Activated CD4-positive, alpha-beta T cell treated with anti-CD3 and anti-CD28 coated beads, Interleukin-2, Interleukin-4, amounts not matched to agents 100 ng/mL and 50 ng/mL, durations not matched to agents 16 hours and 8 hours (primary cell): Measurements from ENCODE around the gene CRY2.

Experiments used
- DNase-seq: peaks from one replicate; pipeline ENCODE4 v3.0.0-alpha.2; 2020; ENCODE audit warnings: low spot score

CRY2 gene

DNA sequence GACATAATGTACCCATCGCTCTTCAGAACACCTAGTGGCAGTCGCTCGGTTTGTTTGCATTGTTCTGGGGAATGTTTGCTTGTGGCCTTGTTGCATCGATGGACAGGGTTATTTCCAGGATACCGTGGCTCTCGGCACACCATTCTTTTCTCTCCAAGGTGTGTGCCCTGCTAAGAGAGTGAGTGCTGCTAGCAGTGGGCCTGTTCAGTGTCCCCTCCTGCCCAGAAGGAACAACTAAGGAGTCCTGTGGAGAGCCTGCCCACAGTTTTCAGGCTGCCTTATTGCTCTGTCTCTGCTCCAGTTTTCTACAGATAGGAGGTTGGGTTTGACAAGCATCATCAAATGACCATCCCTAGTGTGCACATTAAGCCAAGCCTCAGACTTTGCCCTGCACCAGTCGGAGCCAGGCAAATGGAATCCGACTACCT is 1.4 kb downstream of the CRY2 start:
- no peak for DNase-seq

DNA sequence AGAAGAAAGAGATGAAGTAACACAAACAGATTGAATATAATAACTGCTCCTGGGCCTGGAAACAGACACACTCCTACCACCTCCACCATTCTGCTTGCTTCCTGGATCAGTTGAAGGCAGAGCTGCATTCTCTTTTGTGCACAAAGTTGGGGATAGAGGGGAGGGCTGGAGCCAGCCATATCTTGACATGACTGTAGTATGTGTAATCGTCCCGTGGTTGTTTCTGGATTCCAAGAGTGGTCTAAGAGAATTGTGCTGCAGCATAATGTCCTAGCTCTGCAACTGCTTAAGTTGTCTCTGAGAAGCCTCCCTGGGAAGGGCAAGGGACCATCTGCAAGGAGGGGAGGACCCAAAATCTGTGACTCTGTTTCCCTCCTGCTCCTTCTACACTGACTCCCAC is 3.2 kb downstream of the CRY2 start:
- no peak for DNase-seq

DNA sequence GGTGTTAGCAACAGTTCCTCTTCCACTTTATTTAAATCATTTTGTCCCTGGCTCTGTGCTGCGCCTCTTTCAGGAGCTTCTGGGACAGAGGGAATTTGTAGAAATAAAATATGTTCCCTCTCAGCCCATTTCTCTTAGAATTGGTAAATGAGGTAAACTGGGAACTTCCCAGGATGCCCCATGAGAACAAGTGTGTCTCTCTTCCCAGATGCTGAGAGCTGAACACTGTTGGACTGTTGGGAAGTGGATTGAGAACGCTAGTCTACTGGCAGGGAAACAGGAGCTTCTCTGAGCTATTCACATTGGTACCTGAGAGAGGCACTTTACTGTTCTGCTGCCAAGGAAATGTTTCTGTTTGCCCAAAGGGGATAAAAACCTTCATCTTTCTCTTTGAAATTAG is 4.0 kb downstream of the CRY2 start:
- no peak for DNase-seq

DNA sequence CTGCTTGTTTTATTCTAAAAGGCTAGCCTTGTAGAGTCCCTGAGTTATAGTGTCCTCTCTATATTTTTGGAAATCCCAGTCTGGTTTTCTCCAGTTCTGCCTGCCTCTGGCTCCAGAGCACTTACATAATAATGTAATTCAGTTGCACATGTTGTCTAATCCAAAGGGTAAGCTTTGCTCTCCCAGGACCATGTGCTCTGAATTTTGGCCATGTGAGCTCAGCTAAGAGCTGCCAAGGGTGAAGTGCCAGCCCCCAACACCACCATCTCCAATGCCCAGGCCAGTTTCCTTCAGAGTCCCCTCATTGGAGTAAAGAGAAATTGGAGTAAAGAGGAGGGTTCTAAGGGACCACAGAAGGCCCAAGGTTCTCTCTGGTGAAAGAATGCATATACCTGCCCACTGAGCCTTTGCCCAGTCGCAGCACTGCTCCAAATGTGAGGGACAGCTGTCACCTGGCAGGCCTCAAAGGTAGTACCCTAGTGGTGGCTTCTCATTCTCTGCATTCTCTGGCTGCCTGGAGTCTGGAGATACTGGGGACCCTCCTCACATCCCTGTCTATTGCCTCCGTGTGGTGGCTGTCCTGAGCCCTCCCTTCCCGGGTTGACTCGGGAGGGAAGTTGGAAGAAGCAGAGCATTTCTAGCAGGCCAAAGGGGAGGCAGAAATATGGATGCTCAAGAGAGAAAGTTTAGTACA is 4.9 kb downstream of the CRY2 start:
- no peak for DNase-seq

DNA sequence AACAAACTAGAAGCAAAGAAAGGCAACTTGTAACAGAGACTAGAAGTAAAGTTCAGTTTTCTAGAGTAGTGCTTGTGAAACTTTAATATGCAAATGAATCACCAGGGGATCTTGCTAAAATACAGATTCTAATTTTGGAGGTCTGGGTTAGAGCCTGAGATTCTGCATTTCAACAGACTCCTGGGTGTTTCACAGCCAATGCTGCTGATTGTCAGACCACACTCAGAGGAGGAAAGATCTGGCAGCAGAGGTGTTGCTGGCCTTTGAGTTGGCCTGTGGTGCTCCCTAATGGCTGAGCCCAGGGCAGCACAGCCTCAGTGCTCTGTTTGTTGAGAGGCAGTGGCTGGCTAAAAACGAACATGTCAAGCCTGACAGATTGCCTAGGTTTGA is 5.4 kb downstream of the CRY2 start:
- DNase-seq = no peak

- DNase-seq = no peak
Observed at GRCh38 chr11:45853332-45854219, 6.3 kb downstream of the CRY2 start.

DNA sequence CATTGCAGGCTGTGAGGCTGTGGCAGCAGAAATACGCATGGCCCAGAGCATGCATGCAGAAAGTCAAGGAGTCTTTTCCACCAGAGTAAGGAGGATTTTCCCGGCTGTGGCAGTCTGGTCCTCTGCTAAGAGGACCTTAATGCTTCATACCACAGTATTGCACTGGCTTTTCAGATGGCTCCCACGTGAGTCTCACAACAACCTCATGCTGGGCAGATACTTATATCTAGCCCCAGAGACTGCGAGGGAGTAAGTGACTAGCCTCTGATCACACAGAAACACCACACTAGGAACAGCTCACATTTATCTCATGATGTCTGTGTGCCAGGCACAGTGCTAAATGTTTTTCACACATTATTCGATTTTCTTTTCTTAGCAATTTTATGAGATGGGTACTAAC is 8.0 kb downstream of the CRY2 start:
- no peak for DNase-seq

- DNase-seq = no peak
Observed at GRCh38 chr11:45856044-45856468, 8.8 kb downstream of the CRY2 start.

- DNase-seq = no peak
Observed at GRCh38 chr11:45857961-45858474, 10.7 kb downstream of the CRY2 start.

DNA sequence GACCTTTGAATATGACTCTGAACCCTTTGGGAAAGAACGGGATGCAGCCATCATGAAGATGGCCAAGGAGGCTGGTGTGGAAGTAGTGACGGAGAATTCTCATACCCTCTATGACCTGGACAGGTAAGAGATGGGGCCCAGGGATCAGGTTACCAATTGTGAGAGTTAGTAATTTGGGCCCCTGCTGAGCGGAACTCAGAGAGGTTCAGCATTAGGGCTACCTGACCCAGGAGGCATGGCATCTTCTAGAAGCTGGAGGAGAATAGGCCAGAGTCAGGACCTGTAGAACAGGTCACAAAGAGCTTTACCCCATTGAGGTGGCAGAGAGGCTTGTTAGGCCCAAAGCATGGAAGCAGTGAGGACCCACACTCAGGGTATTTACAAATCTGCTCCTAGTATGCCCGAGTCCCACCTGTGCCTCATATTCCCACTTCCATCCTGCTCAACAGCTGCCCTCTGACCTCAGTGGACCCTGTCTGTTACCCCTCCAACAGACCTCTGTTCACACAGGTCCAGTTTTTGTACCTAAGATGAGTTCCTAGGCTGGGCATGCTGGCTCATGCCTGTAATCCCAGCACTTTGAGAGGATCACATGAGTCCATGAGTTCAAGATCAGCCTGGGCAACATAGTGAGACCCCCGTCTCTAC is 11.6 kb downstream of the CRY2 start:
- no peak for DNase-seq

- DNase-seq = no peak
Observed at GRCh38 chr11:45859661-45860140, 12.4 kb downstream of the CRY2 start.

- DNase-seq = no peak
Observed at GRCh38 chr11:45860348-45860747, 13.1 kb downstream of the CRY2 start.

- no peak for DNase-seq
Observed at GRCh38 chr11:45860764-45861510, 13.7 kb downstream of the CRY2 start.

GRCh38 chr11:45864041-45864440 is 16.8 kb downstream of the CRY2 start:
- no peak for DNase-seq

DNA sequence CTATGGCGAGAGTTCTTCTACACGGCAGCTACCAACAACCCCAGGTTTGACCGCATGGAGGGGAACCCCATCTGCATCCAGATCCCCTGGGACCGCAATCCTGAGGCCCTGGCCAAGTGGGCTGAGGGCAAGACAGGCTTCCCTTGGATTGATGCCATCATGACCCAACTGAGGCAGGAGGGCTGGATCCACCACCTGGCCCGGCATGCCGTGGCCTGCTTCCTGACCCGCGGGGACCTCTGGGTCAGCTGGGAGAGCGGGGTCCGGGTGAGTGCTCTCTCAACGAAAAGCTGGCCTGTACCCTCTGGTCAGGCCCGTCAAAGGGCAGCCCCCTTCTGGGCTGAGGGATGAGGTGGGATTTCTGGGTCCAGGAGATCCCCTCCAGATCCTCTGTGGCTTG is 22.3 kb downstream of the CRY2 start:
- no peak for DNase-seq

GRCh38 chr11:45870706-45871105 is 23.4 kb downstream of the CRY2 start:
- no peak for DNase-seq

GRCh38 chr11:45871638-45872037 is 24.4 kb downstream of the CRY2 start:
- DNase-seq = no peak

- DNase-seq = peak; percentile 26
Observed at GRCh38 chr11:45872651-45873356, 25.5 kb downstream of the CRY2 start.

DNA sequence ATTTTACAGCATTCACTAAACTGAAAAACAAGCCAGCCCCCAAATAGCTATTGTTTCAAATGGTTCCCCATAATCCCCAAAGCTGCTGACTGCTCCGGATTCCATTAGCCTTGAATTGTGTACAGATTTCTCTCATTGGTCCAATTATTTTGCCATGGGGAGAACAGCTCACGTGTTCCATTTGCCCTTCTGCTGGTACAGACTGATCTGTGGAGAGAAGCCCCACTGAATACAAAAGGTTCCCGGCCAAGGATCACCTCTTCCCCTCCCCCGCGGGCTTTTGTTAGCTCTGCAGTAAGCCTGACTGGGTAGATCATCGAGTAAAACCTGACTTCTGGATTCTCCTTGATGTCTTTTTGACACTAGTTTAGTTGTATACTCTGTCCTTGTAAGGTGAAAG is 29.1 kb downstream of the CRY2 start:
- DNase-seq = no peak

- no peak for DNase-seq
Observed at GRCh38 chr11:45877221-45877620, 29.9 kb downstream of the CRY2 start.

DNA sequence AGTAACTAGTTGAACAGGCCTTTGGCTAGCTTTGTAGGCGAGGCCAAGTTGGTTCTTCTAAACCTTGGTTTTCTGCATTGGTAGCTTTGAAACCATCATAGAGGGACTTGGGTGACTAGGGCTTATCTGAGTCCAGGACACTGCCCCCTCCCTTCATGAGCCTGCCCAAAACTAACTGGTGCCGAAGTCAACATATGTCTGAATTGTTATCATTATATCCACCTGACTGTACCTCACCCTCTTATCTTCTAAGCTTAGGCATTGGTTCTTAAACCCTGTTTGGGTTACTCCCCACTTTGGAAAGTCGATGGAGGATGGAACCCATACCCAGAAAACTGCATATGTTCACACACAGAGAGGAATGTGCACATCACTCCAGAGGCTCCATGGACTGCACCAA is 30.6 kb downstream of the CRY2 start:
- DNase-seq = no peak
